HG03558 (cell line): Measurements from ENCODE around the gene CCDC91.

Experiments
- ATAC-seq: cut with Tn5 transposase; IDR thresholded peaks from one replicate; pipeline ENCODE4 v1.9.1; 2021; ENCODE audit warnings: moderate number of reproducible peaks; ENCODE audit not compliant: unreplicated experiment; ENCODE audit errors: extremely low read depth

Gene CCDC91

DNA sequence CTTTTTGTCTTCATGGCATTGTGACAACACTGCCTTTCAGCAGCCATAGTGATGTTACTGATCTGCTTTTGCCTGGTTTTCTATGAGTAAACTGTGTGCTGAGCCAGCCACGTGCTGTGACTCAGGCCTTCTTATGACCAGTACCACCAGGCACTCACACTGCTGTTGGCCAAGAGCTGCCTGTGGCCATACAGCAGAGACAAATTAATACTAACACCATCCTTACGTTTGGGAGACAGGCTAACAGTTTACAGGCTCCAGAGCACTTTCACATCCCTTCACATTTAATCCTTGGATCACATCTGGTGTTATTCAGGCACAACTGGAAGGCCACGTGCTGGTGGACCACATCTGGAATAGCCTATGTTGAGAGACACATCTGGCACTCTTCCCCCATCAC lies 377.9 kb downstream of the CCDC91 start:
- no peak for ATAC-seq

DNA sequence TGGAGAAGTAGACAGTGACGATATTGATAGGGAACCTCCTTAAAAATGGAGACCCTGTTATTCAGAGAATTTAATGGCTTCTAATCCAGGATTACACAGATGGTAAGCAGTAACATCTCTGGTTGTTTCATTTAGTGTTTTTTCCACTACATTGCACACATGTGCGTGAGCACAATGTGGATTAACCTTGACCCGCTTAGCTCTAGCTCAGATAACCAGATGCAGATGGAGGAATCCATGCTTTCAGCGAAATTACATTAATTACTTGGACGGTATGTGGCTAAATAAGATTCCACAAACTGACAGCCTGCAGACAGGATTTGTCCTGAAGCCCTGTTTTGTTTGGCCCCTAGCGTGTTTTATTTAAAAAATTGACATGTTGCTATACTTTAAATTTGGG lies 378.4 kb downstream of the CCDC91 start:
- ATAC-seq: no peak

DNA sequence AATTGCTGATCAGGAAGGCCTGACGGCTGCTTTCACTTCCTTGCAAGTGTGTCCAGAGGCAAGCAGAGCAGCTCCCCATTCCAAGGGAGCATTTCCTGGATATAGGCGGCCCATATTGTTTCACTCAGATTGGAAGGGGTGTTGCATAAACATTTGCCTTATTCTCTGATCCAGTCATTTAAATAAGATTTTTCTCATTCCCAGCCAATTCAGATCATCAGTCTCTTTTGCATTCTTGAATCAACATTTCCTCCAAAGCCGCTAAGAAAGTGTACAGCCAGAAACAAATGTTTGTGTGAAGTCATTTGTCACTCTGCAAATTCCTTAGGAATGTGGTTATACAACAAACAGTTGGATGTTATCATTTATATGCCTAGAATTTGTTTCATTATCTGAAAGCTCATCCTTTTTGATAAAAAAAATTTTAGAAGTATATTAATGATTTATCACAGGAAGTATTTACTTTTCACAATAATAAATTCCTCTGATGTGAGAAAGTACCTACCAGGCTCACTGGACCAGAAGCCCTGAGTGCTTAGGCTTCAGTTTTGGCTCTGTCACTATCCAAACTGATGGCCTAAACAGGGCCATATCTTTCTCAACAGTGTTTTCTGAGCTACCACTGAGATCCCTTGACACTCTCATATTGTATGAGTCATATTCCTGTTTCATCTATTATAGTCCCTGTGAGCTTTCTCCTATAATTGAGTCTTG lies 379.6 kb downstream of the CCDC91 start:
- ATAC-seq: no peak

DNA sequence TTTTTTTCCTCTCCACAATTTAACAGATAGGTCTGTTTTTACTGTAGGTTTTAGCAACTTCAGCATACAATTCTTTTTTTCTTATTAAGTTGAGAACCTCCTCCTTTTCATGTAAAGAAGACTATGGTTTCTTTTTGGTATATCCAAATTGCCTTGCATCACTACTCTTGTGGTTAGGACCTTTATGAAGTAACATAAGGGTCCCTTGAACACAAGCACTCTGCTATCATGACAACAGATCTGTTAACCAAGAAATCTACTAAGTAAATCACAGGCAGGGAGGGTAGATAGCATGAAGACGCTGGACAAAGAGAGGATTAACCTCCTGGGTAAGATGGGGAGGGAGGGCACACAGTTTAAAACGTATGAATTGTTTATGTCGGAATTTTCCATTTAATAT lies 380.6 kb downstream of the CCDC91 start:
- ATAC-seq: no peak

DNA sequence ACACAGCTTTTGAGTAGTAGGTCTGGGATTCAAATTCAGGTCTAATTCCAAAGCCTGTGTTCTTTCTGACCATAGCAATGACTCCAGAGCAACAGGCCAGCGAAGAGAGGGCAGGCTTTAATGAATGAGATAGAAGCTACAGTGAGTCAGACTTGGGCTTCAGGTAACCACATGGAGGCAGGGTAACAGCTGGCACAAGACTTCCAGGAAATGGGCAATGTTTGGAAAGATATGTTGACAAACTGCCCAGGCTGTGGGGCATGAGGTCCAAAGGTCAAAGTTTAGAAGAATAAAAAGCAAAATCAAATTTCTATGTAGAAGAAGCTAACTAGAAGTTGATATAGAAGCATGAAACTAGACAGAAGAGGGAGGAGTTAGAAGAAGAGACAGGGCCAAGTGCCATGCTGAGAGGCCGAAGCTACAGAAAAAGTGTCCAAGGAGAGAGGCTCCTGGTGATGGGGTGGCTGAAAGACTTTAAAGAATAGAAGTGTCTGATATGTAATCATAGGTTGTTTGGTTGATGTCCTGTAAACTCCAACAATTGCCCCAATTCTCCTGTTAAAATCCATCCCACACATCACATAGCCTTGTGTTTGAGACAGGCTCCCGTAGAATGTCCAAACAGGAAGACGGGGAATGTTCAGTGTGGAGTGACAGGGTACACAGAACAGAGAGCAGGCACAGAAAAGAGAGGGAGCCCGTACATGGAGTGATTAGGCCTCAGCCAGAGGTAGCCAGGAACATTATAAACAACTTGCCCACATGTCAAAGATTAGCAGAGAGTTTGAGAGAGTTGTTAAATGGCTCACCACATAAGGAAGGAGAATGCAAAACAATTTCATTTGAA lies 384.7 kb downstream of the CCDC91 start:
- ATAC-seq: no peak

DNA sequence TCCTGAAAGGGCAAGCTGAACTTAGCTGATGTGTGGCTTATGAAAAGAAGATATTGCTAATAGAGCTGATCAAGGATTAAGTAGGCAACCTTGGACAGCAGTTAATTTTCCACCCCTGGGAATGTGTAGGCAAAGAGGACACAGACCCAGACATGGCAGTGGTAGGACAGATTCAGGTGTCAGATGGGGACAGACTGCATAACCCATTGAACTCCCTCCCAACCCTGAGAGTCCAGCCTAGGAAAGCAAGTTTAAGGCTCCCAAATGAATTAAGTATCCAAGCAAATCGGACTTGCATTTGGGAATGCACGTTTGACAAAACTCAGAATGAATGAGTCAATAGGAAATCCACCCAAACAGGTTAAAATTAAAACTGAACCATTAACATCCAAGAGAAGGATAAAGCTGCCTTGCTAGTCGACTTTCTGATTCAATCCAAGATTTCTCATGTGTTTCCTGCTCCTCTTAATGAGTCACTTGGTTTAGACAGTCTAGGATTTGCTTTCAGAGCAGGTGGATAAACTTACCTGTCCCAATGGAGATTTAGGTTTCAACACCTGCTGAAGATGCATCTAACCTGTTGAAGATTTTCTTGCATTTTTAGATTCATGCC lies 385.4 kb downstream of the CCDC91 start:
- ATAC-seq: no peak

DNA sequence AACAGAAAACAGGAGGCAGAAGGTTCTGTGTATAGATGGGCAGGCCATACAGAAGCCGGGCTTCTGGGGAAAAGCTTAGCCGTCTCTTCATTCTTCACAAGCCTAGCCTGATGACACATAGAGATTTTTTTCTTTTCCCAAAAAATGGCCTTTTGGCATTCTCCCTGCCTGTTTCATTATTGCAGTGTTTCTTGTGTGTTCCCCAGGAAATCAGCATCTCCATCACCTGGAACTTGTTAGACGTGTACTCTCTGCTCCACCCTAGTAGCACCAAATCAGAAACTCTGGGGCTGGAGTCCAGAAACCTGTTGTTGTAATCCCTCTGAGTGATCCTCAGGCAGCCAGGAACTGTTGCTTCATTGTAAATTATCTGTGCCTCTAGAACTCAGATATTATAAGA lies 388.1 kb downstream of the CCDC91 start:
- no peak for ATAC-seq

DNA sequence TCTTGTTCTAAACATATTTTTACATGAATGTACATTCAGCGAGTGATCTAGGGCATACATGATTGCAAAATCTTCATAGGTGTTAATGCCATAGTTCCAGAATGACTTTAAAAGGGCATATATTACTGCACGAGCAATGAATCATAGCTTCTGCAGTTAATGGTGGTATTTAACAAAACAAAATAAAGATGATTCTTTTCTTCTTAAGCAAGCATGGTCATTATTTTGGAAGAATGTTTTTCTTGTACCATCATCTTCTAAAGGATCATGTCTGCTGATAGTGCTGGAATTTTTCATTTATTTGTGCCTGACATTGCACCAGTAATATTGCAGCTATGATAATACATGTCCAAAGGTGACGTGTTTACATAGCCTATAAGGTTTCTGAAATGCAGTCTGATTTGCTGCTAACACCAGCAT lies 388.6 kb downstream of the CCDC91 start:
- ATAC-seq: no peak

DNA sequence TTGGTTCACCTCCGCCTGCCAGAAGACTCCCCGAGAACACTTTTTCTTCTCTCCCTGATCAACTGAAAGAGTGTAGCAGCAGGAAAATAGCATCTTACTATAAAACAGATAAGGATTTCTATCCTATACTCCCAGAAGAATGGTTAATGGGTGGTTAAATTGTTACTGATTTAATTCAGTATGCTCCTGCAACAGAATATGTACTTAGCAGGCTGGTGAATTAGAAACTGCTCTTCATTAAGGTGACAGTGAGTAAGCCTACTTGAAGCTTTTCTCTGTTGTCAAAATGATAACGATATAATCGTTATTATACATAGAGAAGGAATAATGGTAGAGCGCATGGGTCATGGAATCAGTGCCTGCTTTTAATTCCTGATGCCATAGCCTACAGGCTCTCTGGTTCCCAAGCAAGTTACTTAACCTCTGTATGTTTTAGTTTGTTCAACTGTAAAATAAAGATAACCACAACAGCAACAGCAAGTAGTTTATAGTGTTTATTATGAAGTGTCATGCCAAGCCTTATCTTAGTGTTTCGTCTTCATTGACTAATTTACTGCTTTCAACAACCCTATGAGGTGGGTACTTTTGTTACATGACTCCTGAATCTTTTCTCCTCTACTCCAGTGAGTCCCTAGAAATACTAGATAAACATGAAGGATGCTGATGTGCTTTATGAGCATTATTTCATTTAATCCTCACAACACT lies 392.6 kb downstream of the CCDC91 start:
- no peak for ATAC-seq

DNA sequence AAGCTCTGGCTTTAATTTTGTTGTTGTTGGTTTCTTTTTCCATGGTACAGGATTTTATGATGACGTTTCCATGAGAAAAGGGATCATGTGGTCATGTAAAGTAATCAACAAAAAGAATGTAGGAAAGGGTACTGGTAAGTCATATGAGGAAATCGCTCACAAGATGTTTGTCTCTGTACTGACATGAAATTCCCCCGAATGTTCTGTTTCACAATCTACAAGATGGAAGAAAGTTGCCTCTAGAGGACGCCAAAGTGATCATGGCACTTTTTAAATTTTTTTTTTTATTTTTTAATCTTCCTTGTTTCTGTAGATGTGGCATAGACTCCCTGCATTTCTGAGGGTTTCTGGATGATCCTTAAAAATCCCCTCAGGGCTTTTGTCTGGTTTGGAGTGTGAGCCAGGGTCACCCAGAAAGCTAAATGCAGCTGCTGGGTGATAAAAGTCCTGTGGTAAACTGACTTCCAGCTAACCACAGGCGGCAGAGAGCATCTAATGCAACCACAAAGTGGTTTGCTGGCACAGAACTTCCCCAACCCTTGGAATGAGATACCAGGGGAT lies 393.5 kb downstream of the CCDC91 start:
- no peak for ATAC-seq

DNA sequence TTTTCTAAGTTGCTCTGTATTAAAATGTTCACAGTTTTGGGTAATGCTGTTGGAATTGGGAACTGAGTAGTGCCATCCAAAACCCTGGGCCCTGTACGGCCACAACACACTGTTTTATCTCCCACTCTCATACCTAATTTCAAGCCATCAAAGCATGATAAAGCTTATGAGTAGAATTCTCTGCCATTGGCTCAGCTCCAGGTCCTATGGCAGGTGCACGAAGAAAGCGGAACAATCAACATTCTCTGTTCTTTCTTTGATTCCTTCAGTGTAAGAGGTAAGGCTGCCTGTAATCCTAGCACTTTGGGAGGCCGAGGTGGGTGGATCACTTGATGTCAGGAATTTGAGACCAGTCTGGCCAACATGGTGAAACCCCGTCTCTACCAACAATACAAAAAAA lies 394.9 kb downstream of the CCDC91 start:
- no peak for ATAC-seq

DNA sequence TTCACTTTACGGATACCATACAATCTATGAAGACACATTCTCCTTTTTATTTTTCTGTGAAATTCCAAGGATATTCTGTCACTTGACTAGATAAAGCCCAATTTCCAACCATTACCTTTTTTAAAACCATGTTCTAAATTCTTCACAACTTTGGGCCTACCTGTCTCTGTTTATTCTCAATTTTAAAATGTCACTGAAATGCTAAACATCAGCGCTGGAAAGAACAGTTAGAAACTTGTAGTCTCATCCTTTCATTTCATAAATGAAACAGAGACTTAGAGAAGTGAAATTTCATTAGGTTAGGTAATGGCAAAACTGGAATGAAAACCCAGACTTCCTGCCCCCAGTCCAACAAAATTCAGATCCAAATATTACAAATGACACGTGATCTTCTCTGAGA lies 396.2 kb downstream of the CCDC91 start:
- ATAC-seq: no peak

DNA sequence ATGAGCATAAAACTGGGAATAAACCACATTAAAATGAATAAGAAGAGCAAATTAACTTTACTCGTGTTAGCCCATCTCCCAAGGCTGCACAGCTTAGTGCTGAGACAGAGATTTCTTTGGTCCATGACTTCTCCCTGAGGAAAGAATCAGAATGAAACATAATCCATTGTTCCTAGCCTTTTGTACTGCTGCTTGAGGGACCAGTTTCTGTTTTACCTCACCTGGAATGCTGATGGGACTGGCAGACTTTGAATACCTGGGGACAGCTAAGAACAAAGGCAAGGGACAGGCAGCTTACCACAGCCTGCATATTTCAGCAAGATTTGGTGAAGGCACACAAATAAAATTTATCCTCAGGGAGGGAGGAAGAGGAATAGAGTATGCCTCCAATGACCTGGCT lies 401.6 kb downstream of the CCDC91 start:
- ATAC-seq: no peak
